Body of pancreas (tissue), 4 donors: ENCODE data around the gene TTI1.

Experiments
- POLR2A ChIP-seq, 3 donors: fragments of 450-650 bp; IDR thresholded peaks; one replicate each; pipeline ENCODE4 v1.6.1; 2016; ENCODE audit warnings: antibody characterized with exemption in 3 of 3, mild to moderate bottlenecking in 2 of 3
- TF ChIP-seq, protein P1 (sequence below), 7 experiments: fragments of 450-650 bp in 4 of 7; fragments of 200-600 bp in 3 of 7; sonication (generic) in 3 of 7; IDR thresholded peaks; one replicate each; pipeline ENCODE4 v1.5.1; 2016 to 2019; ENCODE audit warnings: antibody characterized with exemption in 7 of 7

DNA sequence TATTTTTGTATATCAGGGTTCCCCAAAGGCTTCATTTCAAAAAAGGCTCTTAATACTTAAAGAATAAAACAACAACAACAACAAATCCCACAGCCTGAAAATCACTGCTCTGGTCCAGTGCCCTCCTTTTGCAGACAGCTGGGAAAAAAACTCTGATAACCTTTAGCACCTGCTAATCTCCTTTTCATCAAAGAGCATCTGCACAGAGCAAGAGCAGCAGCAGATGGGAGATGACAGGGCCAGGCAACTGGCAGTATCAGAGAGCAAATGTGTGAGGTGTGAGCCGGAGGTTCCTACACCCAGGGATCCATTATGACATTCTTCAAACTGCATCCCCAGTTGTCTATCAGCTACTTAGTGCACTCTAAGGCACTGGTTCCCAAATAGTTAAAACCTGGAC is 25.7 kb downstream of the TTI1 start:
- TF ChIP-seq, protein P1, sequence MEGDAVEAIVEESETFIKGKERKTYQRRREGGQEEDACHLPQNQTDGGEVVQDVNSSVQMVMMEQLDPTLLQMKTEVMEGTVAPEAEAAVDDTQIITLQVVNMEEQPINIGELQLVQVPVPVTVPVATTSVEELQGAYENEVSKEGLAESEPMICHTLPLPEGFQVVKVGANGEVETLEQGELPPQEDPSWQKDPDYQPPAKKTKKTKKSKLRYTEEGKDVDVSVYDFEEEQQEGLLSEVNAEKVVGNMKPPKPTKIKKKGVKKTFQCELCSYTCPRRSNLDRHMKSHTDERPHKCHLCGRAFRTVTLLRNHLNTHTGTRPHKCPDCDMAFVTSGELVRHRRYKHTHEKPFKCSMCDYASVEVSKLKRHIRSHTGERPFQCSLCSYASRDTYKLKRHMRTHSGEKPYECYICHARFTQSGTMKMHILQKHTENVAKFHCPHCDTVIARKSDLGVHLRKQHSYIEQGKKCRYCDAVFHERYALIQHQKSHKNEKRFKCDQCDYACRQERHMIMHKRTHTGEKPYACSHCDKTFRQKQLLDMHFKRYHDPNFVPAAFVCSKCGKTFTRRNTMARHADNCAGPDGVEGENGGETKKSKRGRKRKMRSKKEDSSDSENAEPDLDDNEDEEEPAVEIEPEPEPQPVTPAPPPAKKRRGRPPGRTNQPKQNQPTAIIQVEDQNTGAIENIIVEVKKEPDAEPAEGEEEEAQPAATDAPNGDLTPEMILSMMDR (IDR thresholded peaks at IDR 0.05) = no peak
- TF ChIP-seq POLR2A (IDR thresholded peaks at IDR 0.05) = no peak
